Psoas muscle (tissue), 8 donors: Measurements from ENCODE around the gene AKR1B1. TPM values are rescaled to one million over a fixed set of nuclear protein-coding genes. Genes with fewer than 3 reads are reported as not detected.
A peak's percentile ranks its signal among the peaks of the same experiment; 100 is the strongest.

ENCODE experiments used
- ATAC-seq, 4 donors: fragments of 200-7000 bp; cut with Tn5 transposase; one replicate each; pipeline ENCODE4 v1.9.1; 2020; ENCODE audit warnings: moderate library complexity in 3 of 4, mild to moderate bottlenecking in 2 of 4
- DNase-seq, 2 donors: peaks; one replicate each; pipeline ENCODE4 v3.0.0-alpha.2; 2020
- H3K27ac ChIP-seq: fragments of 200-600 bp; one replicate; pipeline ENCODE4 v1.8.0; 2022
- H3K27me3 ChIP-seq, 3 donors: fragments of 200-600 bp in 1 of 3; one replicate each; pipeline versions ENCODE4 v1.6.1 to v1.8.0; 2013 to 2022; ENCODE audit warnings: low read length in 2 of 3, mild to moderate bottlenecking in 2 of 3, moderate library complexity in 1 of 3; ENCODE audit not compliant: insufficient read depth in 3 of 3
- H3K36me3 ChIP-seq, 2 donors: fragments of 200-600 bp in 1 of 2; one replicate each; pipeline versions ENCODE4 v1.6.1 to v1.8.0; 2013 to 2022; ENCODE audit warnings: low read depth in 1 of 2, mild to moderate bottlenecking in 1 of 2, moderate library complexity in 1 of 2; ENCODE audit not compliant: insufficient read depth in 1 of 2
- H3K4me1 ChIP-seq: fragments of 200-600 bp; one replicate; pipeline ENCODE4 v1.8.0; 2022
- H3K4me3 ChIP-seq: fragments of 200-600 bp; one replicate; pipeline ENCODE4 v1.8.0; 2022; ENCODE audit warnings: mild to moderate bottlenecking
- H3K9me3 ChIP-seq: fragments of 200-600 bp; one replicate; pipeline ENCODE4 v1.8.0; 2022
- CTCF ChIP-seq: fragments of 200-600 bp; IDR thresholded peaks from one replicate; pipeline ENCODE4 v1.8.0; 2022; ENCODE audit warnings: antibody characterized with exemption
- WGBS, 3 donors: extraction: QIAGEN DNeasy Blood & Tissue Kit; methylation state at CpG; one replicate each; pipeline versions ENCODE4 v1.1.6 to v1.1.7; 2013; 5-methylcytosine and 5-hydroxymethylcytosine counted together
- intact Hi-C, 2 donors: fragments of 100-400 bp; cut with DNase I; formaldehyde crosslinking; loops; one replicate each; pipeline versions ENCODE4 v1.11.0 to v1.14.2; 2022
- polyA plus RNA-seq, 3 donors: library from polyadenylated mRNA; stranded (reverse); fragments of 200-250 nt; gene quantifications; one replicate each; pipeline ENCODE4 v1.2.3, GENCODE V29; 2013
- total RNA-seq, 4 donors: library from RNA; stranded (reverse); fragmentation: NEBNext Ultra II Directional in 2 of 4; extraction: Animal tissue kit (Norgen Biotek cat#: 25700) in 2 of 4; gene quantifications; one replicate each; pipeline versions ENCODE4 v1.2.1 to v1.2.4, GENCODE V29; 2021 to 2023
- donor health status: healthy with polysubstance abuse.
- donor health status: DM: no; HTN: no; CAD: no; lungs with moderate emphysema.
- donor health status: Bipolar disorder and iron deficiency.
- donor health status: healthy.
- donor health status: DM: yes; HTN: yes; CAD: no.
- donor health status: DM: no; HTN: no; CAD: no.
- donor health status: DM: no; HTN: no; CAD: no.
- donor health status: DM: yes; HTN: yes; CAD: no.

The AKR1B1 gene
- total and polyA plus RNA-seq, 7 donors = 147 to 274 (median 198) TPM

DNA sequence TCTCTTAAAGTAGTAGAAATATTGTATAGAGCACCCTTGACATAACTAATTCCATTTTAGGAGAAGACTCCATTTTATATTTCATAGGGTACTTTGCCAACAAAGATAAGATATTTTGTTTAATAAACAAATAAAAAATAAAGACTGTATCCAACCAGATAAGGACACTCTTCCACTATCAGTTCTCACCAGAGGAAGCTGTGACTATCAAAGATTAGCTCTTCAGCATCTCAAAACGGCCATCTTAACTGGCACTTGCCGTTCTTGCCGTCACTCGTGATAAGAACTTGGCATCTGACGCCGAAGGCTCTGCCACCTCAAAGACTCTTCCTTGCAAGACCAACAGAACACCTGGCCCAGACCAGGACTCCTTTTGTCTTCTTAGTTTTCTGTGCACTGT is 26.3 kb upstream of the AKR1B1 start:
- WGBS, 3 donors = 66 to 86% (median 81%) methylated on average over 6 of the region's 6 CpGs
- TF ChIP-seq CTCF = no peak
- no peak for ATAC-seq

GRCh38 chr7:134483296-134483695 is 24.4 kb upstream of the AKR1B1 start:
- TF ChIP-seq CTCF = no peak
- WGBS, 3 donors = 91 to 94% (median 93%) methylated on average over 2 of the region's 2 CpGs

More for the DNA sequence above, 26.3 kb upstream of the AKR1B1 start:
- Histone ChIP-seq H3K4me1 (peaks cover 3% of the 10 kb centered on the region), H3K27me3 (no peaks in the 10 kb centered on the region), H3K9me3 (no peaks in the 10 kb centered on the region), H3K36me3 (no peaks in the 10 kb centered on the region), H3K27ac (no peak overlapping the region), H3K4me3 (no peak overlapping the region)
- DNase-seq = no peak
- intact Hi-C loops = no loop called here

DNA sequence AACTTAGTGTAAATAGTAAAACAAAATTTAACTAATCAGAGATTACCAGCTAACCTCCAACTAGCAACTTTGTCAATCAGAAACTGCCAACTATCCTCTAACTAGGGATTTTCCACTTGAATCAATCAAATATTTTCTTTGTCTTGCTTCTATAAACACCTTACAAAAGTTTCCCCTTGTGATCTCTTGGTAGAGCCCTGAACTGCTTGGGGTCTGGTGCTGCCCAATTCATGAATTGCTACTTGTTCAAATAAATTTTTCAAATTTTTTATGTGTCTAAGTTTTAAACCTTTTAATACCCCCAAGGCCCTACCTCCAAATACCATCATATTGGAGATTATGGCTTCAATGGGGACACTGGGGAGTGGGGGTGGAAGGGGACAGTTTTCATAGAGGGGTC is 24.0 kb upstream of the AKR1B1 start:
- no peaks in the 10 kb centered on the region for H3K9me3 ChIP-seq
- DNase-seq (no peak), ATAC-seq (no peak)
- no peaks in the 10 kb centered on the region for H3K27me3 ChIP-seq
- no peak overlapping the region for H3K27ac ChIP-seq
- H3K4me1 ChIP-seq = peaks cover 6% of the 10 kb centered on the region
- intact Hi-C loops = no loop called here
- no peak overlapping the region for H3K4me3 ChIP-seq
- no peak for TF ChIP-seq CTCF
- H3K36me3 ChIP-seq = no peaks in the 10 kb centered on the region

More at GRCh38 chr7:134483296-134483695, 24.4 kb upstream of the AKR1B1 start:
- Histone ChIP-seq H3K4me1 (peaks cover 6% of the 10 kb centered on the region), H3K27ac (no peak overlapping the region), H3K9me3 (no peaks in the 10 kb centered on the region), H3K4me3 (no peak overlapping the region), H3K27me3 (no peaks in the 10 kb centered on the region), H3K36me3 (no peaks in the 10 kb centered on the region)
- ATAC-seq (no peak), DNase-seq (no peak)
- intact Hi-C loops = no loop called here

- WGBS, 3 donors = 76 to 86% (median 82%) methylated on average over 3 of the region's 3 CpGs
- no peak for DNase-seq
- Histone ChIP-seq H3K27me3 (no peaks in the 10 kb centered on the region), H3K4me3 (no peak overlapping the region), H3K36me3 (no peaks in the 10 kb centered on the region), H3K9me3 (no peaks in the 10 kb centered on the region), H3K27ac (no peak overlapping the region), H3K4me1 (peaks cover 6% of the 10 kb centered on the region)
- intact Hi-C loops = no loop called here
- no peak for ATAC-seq
- TF ChIP-seq CTCF = no peak
Measured at GRCh38 chr7:134481167-134481566, 22.3 kb upstream of the AKR1B1 start.

DNA sequence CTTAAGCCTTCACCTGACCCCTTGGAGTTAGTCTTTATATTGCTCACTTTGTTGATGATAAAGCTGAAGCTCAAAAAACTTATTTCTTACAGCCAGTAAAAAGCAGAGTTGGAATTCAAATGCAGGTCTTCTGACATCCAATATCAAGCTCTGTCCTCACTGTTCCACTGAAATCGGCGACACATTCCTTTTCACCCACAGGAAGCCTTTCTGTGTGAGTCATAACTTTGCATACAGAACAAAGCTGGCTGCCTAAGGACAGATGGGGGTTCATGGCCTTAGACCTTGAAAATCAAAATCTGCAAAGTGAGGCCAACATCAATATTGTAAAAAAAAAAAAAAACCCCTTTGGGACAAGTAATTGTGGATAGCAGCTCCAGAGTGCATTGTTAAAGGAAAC is 21.8 kb upstream of the AKR1B1 start:
- ATAC-seq (peak; percentile 84 to 96 (median 94)), DNase-seq (no peak)
- Histone ChIP-seq H3K4me3 (no peak overlapping the region), H3K9me3 (no peaks in the 10 kb centered on the region), H3K4me1 (peaks cover 6% of the 10 kb centered on the region), H3K27ac (no peak overlapping the region), H3K27me3 (no peaks in the 10 kb centered on the region), H3K36me3 (no peaks in the 10 kb centered on the region)
- 11 to 17% (median 14%) methylated on average over 2 of the region's 2 CpGs for WGBS, 3 donors
- TF ChIP-seq CTCF = no peak
- intact Hi-C loops = no loop called here
